Measurements from ENCODE around the gene KDM4C.

- TF ChIP-seq CTCF (IDR thresholded peaks at IDR 0.05) (no peak), POLR2A (IDR thresholded peaks at IDR 0.05) (no peak)
These were observed 238.5 kb downstream of the KDM4C start for GRCh38 chr9:6996061-6996854.
